ENCODE measurements around the gene UGT2B17.
"Not testable (repeated sequence)": the region's sequence is repeated elsewhere in the genome, so short reads cannot be mapped to it uniquely, and the experiment has no call there.

The UGT2B17 gene

GRCh38 chr4:68591204-68591603 is 15.1 kb upstream of the UGT2B17 start:
- Histone ChIP-seq H3K9ac (ENCODE audit: low read depth, low read length) (no peak overlapping the region), H3K4me3 (ENCODE audit: low read length) (no peak overlapping the region), H3K4me1 (ENCODE audit: control insufficient read depth, insufficient read depth, low read length) (no peaks in the 10 kb centered on the region), H3K27me3 (ENCODE audit: control insufficient read depth, insufficient read depth, low read length) (no peaks in the 10 kb centered on the region), H3K36me3 (ENCODE audit: insufficient read depth, low read length) (no peaks in the 10 kb centered on the region), H3K4me2 (ENCODE audit: low read length) (no peak overlapping the region), H3K9me3 (replicated peaks; ENCODE audit: low read length) (no peaks in the 10 kb centered on the region)

GRCh38 chr4:68589790-68590189 is 13.7 kb upstream of the UGT2B17 start:
- no peaks in the 10 kb centered on the region for H3K36me3 ChIP-seq (ENCODE audit: insufficient read depth, low read length)
- no peak overlapping the region for H3K4me3 ChIP-seq (ENCODE audit: low read length)
- no peaks in the 10 kb centered on the region for H3K9me3 ChIP-seq (replicated peaks; ENCODE audit: low read length)
- H3K4me1 ChIP-seq (ENCODE audit: control insufficient read depth, insufficient read depth, low read length): no peaks in the 10 kb centered on the region
- no peak overlapping the region for H3K4me2 ChIP-seq (ENCODE audit: low read length)
- no peaks in the 10 kb centered on the region for H3K27me3 ChIP-seq (ENCODE audit: control insufficient read depth, insufficient read depth, low read length)
- no peak overlapping the region for H3K9ac ChIP-seq (ENCODE audit: low read depth, low read length)

GRCh38 chr4:68582339-68582717 is 6.2 kb upstream of the UGT2B17 start:
- no peak overlapping the region for H3K4me3 ChIP-seq (ENCODE audit: low read length)
- no peaks in the 10 kb centered on the region for H3K9me3 ChIP-seq (replicated peaks; ENCODE audit: low read length)
- no peaks in the 10 kb centered on the region for H3K4me1 ChIP-seq (ENCODE audit: control insufficient read depth, insufficient read depth, low read length)
- no peak overlapping the region for H3K4me2 ChIP-seq (ENCODE audit: low read length)
- no peak overlapping the region for H3K9ac ChIP-seq (ENCODE audit: low read depth, low read length)
- no peaks in the 10 kb centered on the region for H3K36me3 ChIP-seq (ENCODE audit: insufficient read depth, low read length)
- H3K27me3 ChIP-seq (ENCODE audit: control insufficient read depth, insufficient read depth, low read length): no peaks in the 10 kb centered on the region

GRCh38 chr4:68581383-68582338 is 5.5 kb upstream of the UGT2B17 start:
- H3K27me3 ChIP-seq (ENCODE audit: control insufficient read depth, insufficient read depth, low read length): no peaks in the 10 kb centered on the region

GRCh38 chr4:68577590-68577989 is 1.5 kb upstream of the UGT2B17 start:
- Histone ChIP-seq H3K36me3 (ENCODE audit: insufficient read depth, low read length) (no peaks in the 10 kb centered on the region), H3K4me3 (ENCODE audit: low read length) (no peak overlapping the region), H3K9ac (ENCODE audit: low read depth, low read length) (no peak overlapping the region), H3K27me3 (ENCODE audit: control insufficient read depth, insufficient read depth, low read length) (no peaks in the 10 kb centered on the region), H3K4me2 (ENCODE audit: low read length) (no peak overlapping the region), H3K9me3 (replicated peaks; ENCODE audit: low read length) (no peaks in the 10 kb centered on the region), H3K4me1 (ENCODE audit: control insufficient read depth, insufficient read depth, low read length) (no peaks in the 10 kb centered on the region)

More at GRCh38 chr4:68581383-68582338, 5.5 kb upstream of the UGT2B17 start:
- H3K9me3 ChIP-seq (replicated peaks; ENCODE audit: low read length): no peaks in the 10 kb centered on the region
- H3K9ac ChIP-seq (ENCODE audit: low read depth, low read length): no peak overlapping the region
- no peak overlapping the region for H3K4me2 ChIP-seq (ENCODE audit: low read length)
- no peaks in the 10 kb centered on the region for H3K4me1 ChIP-seq (ENCODE audit: control insufficient read depth, insufficient read depth, low read length)
- H3K36me3 ChIP-seq (ENCODE audit: insufficient read depth, low read length): no peaks in the 10 kb centered on the region
- H3K4me3 ChIP-seq (ENCODE audit: low read length): no peak overlapping the region

GRCh38 chr4:68575636-68576035 is 486 bp downstream of the UGT2B17 start:
- not testable (repeated sequence) for H3K4me2 ChIP-seq (ENCODE audit: low read length); H3K4me1 ChIP-seq (ENCODE audit: control insufficient read depth, insufficient read depth, low read length); H3K9me3 ChIP-seq (replicated peaks; ENCODE audit: low read length); H3K4me3 ChIP-seq (ENCODE audit: low read length); H3K36me3 ChIP-seq (ENCODE audit: insufficient read depth, low read length); H3K27me3 ChIP-seq (ENCODE audit: control insufficient read depth, insufficient read depth, low read length); H3K9ac ChIP-seq (ENCODE audit: low read depth, low read length)

GRCh38 chr4:68575081-68575480 is 1.0 kb downstream of the UGT2B17 start:
- no peak overlapping the region for H3K4me2 ChIP-seq (ENCODE audit: low read length)
- no peaks in the 10 kb centered on the region for H3K27me3 ChIP-seq (ENCODE audit: control insufficient read depth, insufficient read depth, low read length)
- H3K9me3 ChIP-seq (replicated peaks; ENCODE audit: low read length): no peaks in the 10 kb centered on the region
- no peaks in the 10 kb centered on the region for H3K36me3 ChIP-seq (ENCODE audit: insufficient read depth, low read length)
- H3K4me3 ChIP-seq (ENCODE audit: low read length): no peak overlapping the region
- no peak overlapping the region for H3K9ac ChIP-seq (ENCODE audit: low read depth, low read length)
- H3K4me1 ChIP-seq (ENCODE audit: control insufficient read depth, insufficient read depth, low read length): no peaks in the 10 kb centered on the region

GRCh38 chr4:68572653-68573170 is 3.4 kb downstream of the UGT2B17 start:
- Histone ChIP-seq H3K9ac (ENCODE audit: low read depth, low read length) (no peak overlapping the region), H3K4me1 (ENCODE audit: control insufficient read depth, insufficient read depth, low read length) (no peaks in the 10 kb centered on the region), H3K9me3 (replicated peaks; ENCODE audit: low read length) (no peaks in the 10 kb centered on the region), H3K4me2 (ENCODE audit: low read length) (no peak overlapping the region), H3K36me3 (ENCODE audit: insufficient read depth, low read length) (no peaks in the 10 kb centered on the region), H3K27me3 (ENCODE audit: control insufficient read depth, insufficient read depth, low read length) (no peaks in the 10 kb centered on the region), H3K4me3 (ENCODE audit: low read length) (no peak overlapping the region)

GRCh38 chr4:68570122-68570507 is 6.0 kb downstream of the UGT2B17 start:
- no peaks in the 10 kb centered on the region for H3K9me3 ChIP-seq (replicated peaks; ENCODE audit: low read length)
- no peaks in the 10 kb centered on the region for H3K36me3 ChIP-seq (ENCODE audit: insufficient read depth, low read length)
- no peaks in the 10 kb centered on the region for H3K27me3 ChIP-seq (ENCODE audit: control insufficient read depth, insufficient read depth, low read length)
- H3K4me1 ChIP-seq (ENCODE audit: control insufficient read depth, insufficient read depth, low read length): no peaks in the 10 kb centered on the region
- H3K4me2 ChIP-seq (ENCODE audit: low read length): no peak overlapping the region
- no peak overlapping the region for H3K4me3 ChIP-seq (ENCODE audit: low read length)
- no peak overlapping the region for H3K9ac ChIP-seq (ENCODE audit: low read depth, low read length)

GRCh38 chr4:68569466-68570121 is 6.5 kb downstream of the UGT2B17 start:
- Histone ChIP-seq H3K9ac (ENCODE audit: low read depth, low read length) (no peak overlapping the region), H3K9me3 (replicated peaks; ENCODE audit: low read length) (no peaks in the 10 kb centered on the region)

GRCh38 chr4:68569036-68569435 is 7.1 kb downstream of the UGT2B17 start:
- not testable (repeated sequence) for H3K9ac ChIP-seq (ENCODE audit: low read depth, low read length); H3K4me2 ChIP-seq (ENCODE audit: low read length); H3K27me3 ChIP-seq (ENCODE audit: control insufficient read depth, insufficient read depth, low read length); H3K9me3 ChIP-seq (replicated peaks; ENCODE audit: low read length); H3K4me1 ChIP-seq (ENCODE audit: control insufficient read depth, insufficient read depth, low read length); H3K4me3 ChIP-seq (ENCODE audit: low read length); H3K36me3 ChIP-seq (ENCODE audit: insufficient read depth, low read length)

More at GRCh38 chr4:68569466-68570121, 6.5 kb downstream of the UGT2B17 start:
- Histone ChIP-seq H3K4me3 (ENCODE audit: low read length) (no peak overlapping the region), H3K4me1 (ENCODE audit: control insufficient read depth, insufficient read depth, low read length) (no peaks in the 10 kb centered on the region), H3K4me2 (ENCODE audit: low read length) (no peak overlapping the region), H3K36me3 (ENCODE audit: insufficient read depth, low read length) (no peaks in the 10 kb centered on the region), H3K27me3 (ENCODE audit: control insufficient read depth, insufficient read depth, low read length) (no peaks in the 10 kb centered on the region)
